SK-N-MC (cell line): ENCODE data around the gene PACRG.

ENCODE experiments used
- EZH2 ChIP-seq: fragments of 200-600 bp; sonication (generic); IDR thresholded peaks from one replicate; pipeline ENCODE4 v1.6.1; 2017; ENCODE audit warnings: antibody characterized with exemption
- FOXP2 ChIP-seq: optimal IDR thresholded peaks from 2 replicates; pipeline ENCODE3; 2011; ENCODE audit warnings: mild to moderate bottlenecking, moderate library complexity; ENCODE audit not compliant: insufficient read depth; ENCODE audit errors: extremely low read length, control extremely low read depth
- POLR2AphosphoS5 ChIP-seq: IDR thresholded peaks from 2 replicates; pipeline ENCODE4 v1.6.1; 2012; ENCODE audit warnings: mild to moderate bottlenecking, low read depth, low read length, borderline replicate concordance

DNA sequence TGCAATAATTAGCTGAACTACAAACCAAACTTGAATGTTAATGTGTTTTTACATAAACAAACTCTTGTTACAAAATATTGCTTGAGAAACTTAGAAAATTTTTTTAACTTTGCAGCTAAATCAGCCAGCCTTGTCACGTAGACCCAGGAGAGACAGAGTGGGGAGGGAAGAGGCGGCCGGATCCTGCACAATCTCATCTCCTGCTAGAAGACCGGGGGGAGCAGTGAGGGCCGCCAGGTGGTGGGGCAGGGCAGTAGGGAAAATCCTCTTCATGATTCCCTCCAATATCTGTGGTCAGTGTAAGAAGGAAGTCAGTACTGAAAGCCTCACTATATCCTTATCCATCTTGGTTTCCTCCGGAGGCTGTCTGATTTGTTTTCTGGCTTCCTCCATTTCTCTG lies 193.3 kb downstream of the PACRG start:
- TF ChIP-seq POLR2AphosphoS5 (no peak), EZH2 (no peak), FOXP2 (no peak)
